Measurements from ENCODE around the gene MPIG6B.
A peak's percentile ranks its signal among the peaks of the same experiment; 100 is the strongest.

MPIG6B gene

GRCh38 chr6:31723245-31723979 is at the start of gene MPIG6B:
TSS of gene MPIG6B (plus strand) at chr6:31723373. CDS start at chr6:31723384, 11 bp downstream.
- no peak for DNase-seq (ENCODE audit: low read depth)

GRCh38 chr6:31676322-31676903 is 46.8 kb upstream of the MPIG6B start:
- DNase-seq (ENCODE audit: low read depth) = no peak

DNA sequence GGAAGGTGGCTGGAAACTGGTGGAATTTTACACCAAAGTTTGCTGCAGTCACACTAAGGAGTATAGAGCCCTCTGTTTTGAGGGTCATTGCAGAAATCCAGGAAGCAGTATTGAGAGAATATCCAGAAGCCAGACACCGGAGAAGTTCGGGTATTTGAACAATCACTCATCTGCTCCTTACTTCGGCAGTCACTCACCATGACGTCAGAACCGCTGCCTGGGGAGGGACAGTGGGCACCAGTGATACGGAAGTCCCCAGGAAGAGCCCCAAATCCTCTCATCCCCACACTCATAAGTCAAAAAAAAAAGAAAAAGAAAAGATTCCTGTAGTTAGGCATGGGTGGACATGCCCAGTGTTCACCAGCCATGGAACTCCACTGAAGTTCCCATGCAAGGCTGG is 46.3 kb upstream of the MPIG6B start:
- no peak for DNase-seq (ENCODE audit: low read depth)

DNA sequence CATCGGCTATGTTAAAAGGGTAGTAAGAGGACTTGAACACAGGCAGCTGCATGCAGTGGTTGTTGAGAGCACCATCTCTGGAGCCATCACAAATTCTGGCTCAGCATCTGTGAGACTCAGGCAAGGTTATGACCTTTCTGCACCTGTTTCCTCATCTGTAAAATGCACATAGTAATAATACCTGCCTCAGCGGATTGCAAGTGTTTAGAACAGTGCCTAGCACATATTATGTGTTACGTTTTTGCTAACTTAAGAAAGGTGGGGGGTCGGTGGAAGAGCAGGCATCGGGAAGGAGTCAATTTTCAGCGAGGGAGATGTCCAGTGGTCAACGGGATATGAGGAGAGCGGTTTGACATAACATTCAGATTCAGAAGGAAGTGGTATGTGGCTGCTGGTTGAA is 45.2 kb upstream of the MPIG6B start:
- no peak for DNase-seq (ENCODE audit: low read depth)

GRCh38 chr6:31680226-31681134 is 42.7 kb upstream of the MPIG6B start, which contains the start of gene LY6G5C:
TSS of gene LY6G5C (minus strand) at chr6:31681067. CDS start at chr6:31680373, 694 bp downstream.
- DNase-seq (ENCODE audit: low read depth) = peak; percentile 88

DNA sequence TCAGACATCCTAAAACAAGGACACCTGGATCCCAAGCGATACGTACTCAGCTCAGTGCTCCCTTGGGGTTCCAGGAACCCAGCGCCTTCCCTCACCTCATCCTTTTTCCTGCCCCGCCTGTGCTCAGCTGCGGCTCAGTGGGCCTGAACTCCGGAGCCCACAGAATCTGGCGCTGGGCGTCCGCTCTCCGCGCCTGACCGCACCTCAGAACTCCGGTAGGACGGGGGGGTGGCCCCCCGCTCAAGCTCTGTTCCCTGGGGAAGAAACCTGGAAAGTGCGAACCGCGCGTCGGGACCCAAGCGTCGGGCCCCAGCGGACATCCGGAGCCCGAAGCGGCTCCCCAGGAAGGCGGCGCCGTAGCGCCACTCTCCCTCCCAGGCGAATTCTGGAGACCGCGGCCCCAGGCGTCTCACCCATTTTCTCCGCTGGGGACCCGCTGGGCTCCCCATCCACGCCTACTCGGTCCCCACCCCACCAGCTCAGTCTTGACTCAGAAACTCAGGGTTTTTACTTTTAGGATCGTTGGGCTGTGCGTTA is 42.0 kb upstream of the MPIG6B start:
- DNase-seq (ENCODE audit: low read depth) = peak; percentile 60

- DNase-seq (ENCODE audit: low read depth) = no peak
Measured at GRCh38 chr6:31683591-31683990, 39.6 kb upstream of the MPIG6B start.

DNA sequence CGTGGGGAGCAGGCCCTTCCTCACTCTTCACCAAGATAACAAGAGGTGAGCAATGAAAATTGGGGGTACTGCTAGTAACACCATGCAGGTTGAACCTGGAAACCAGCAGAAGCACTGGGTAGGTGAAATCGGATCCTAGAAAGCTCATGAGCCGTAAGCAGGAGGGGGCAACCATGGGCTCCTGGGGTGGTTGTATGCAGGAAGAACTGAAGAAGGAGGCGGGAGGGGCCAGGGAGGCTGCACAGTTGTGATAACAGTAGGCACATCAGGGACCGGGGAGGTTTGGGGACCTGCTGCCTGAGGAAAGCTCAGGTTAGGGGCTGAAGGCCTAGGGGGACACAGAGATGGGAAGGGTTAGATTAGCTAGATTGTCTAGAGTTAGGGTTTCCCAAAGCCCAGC is 36.7 kb upstream of the MPIG6B start:
- no peak for DNase-seq (ENCODE audit: low read depth)

DNA sequence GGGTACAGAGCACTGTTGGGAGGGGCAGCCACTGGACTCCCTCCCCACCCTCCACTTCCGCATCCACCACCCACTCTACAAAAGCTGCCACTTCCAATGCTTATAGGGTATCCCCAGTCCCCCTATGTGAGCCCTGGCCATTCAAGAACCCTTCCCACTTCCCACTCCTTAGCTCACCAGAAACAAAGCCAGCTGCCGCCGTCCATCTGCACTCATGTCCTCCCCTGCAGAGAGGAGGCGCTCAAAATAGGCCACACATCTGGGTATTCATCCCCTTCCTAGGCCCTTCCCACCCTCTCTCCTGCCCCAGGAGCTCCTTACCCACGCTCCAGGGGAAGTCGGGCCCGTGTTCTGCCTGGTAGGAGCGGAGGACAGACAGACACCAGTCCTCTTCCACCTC is 35.9 kb upstream of the MPIG6B start:
- no peak for DNase-seq (ENCODE audit: low read depth)

DNA sequence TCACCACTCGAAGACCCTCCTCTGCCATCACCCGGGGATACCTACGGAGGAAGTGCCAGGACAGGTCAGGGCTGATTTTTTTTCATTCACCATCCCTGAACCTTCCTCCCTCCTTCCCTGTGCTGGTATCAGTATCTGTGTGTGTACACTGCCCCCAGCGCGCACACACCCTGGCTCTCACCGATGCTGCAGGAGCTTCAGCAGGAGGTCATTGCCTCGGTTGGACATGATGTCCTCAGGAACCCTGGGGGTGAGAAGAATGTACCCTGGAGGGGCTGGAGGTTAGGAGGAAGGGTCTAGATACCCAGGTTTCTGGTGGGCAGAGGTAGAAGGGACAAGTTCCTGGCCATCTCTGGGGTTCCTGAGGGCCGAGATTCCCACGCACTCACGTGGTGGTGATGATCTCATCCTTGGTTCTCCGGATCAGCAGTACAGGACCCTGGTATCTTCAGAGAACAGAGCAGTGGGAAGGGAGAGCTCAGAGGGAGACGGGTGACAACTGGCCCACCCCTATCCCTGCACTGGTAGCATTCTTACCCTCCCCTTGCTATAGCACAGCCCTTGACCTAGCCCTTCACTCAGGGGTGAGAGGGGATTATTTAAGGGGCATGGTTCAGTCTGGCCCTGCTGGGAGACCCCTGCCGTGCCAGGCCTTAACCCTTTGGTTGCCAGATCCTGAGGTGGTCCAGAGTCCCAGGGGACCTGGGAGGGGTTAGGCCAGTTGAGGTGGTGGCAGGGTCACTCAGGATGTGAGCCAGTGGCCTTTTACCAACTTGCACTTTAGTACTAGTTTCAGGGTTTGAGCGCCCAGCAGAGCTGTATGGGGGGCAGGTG is 35.1 kb upstream of the MPIG6B start:
- no peak for DNase-seq (ENCODE audit: low read depth)

GRCh38 chr6:31689249-31690110 is 33.7 kb upstream of the MPIG6B start:
- DNase-seq (ENCODE audit: low read depth) = no peak

DNA sequence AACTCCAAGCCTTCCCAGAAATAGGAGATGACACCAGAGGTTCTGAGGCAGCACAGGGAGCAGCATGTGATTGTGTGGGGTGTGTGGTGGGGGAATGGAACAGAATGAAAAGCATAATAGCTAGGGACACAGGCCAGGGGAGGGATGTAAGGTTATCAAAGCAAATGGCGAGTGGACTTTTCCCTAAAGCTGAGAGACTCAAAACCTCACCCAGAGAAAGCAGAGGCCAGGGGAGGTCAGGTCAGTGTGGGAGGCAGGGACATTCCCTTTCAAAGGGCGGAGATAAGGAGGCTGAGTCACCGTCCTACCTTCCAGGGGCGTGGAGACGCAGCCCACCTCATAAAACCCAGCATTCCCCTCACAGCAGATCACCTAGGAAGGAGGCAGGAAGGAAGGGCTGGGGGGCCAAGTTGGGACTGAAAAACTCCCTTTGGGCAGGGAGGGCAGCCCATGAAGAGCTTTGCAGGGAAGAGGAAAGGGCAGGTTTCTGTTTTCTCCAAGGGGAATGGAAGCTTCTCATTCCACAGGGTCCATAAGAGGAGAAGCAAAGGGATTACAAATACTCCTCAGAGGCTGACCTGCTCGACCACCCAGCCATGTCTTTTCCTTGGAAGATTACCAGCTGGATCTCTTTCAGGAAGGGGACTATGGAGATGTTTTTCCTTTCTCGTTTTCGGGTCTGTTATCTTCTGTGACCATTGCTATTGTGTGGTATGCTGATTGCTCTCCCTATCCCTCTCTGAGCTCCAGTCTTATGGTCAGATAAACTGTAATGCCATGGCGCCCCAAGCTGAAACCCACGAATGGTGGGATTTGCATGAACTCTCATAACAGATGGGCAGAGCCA is 32.7 kb upstream of the MPIG6B start:
- no peak for DNase-seq (ENCODE audit: low read depth)

- no peak for DNase-seq (ENCODE audit: low read depth)
Measured at GRCh38 chr6:31691078-31691463, 32.1 kb upstream of the MPIG6B start.

- DNase-seq (ENCODE audit: low read depth) = no peak
Measured at GRCh38 chr6:31691564-31692108, 31.5 kb upstream of the MPIG6B start.

- no peak for DNase-seq (ENCODE audit: low read depth)
Measured at GRCh38 chr6:31692353-31692752, 30.8 kb upstream of the MPIG6B start.

DNA sequence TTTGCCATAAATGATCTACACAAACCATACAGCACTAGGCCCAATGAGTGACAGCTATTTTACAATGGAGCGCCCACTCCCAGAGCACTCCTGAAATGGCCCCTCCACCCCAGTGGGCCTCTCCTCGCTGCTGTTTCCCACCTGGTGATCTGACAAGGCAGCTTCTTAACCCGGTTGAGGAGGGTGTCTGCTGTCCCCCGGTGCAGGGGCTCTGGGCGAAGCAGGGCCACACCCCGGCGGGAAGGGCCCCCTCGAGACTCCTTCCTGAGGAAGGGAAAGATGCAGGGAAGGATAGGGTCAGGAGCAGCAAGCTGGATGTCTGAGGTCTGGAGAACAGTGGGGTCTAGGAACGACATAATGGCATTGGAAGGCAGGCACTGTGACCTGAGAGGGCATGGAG is 30.3 kb upstream of the MPIG6B start:
- no peak for DNase-seq (ENCODE audit: low read depth)

GRCh38 chr6:31693535-31693934 is 29.6 kb upstream of the MPIG6B start:
- DNase-seq (ENCODE audit: low read depth) = no peak

- no peak for DNase-seq (ENCODE audit: low read depth)
Measured at GRCh38 chr6:31697555-31697954, 25.6 kb upstream of the MPIG6B start.

- no peak for DNase-seq (ENCODE audit: low read depth)
Measured at GRCh38 chr6:31700740-31701401, 22.3 kb upstream of the MPIG6B start.
